CD1c-positive myeloid dendritic cell (primary cell): Measurements from ENCODE around the gene TBL2.
A peak's percentile ranks its signal among the peaks of the same experiment; 100 is the strongest.
"Not testable (repeated sequence)": the region's sequence is repeated elsewhere in the genome, so short reads cannot be mapped to it uniquely, and the experiment has no call there.

ENCODE experiments used
- DNase-seq: peaks from one replicate; pipeline ENCODE4 v3.0.0-alpha.2; 2016; ENCODE audit errors: extremely low spot score

Gene TBL2

DNA sequence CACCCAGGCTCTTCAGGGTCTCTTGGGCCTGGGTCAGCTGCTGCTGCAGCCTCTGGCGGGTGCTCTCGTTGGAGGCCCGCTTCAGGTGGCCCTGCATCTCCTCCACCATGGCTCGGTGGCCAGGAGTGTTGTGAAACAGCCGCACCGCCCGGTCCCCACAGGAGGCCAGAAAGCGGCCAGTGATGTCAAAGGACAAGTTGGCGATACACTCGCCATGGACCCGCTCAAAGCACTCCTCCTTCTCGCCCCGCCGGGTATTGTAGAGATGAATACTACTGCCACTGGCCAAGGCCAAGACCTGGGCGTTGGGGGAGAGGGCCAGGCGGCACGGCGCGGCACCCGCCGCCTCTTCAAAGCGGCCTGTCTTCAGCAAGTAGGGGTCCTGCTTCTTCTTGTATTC is 7.9 kb downstream of the TBL2 start:
- no peak for DNase-seq

DNA sequence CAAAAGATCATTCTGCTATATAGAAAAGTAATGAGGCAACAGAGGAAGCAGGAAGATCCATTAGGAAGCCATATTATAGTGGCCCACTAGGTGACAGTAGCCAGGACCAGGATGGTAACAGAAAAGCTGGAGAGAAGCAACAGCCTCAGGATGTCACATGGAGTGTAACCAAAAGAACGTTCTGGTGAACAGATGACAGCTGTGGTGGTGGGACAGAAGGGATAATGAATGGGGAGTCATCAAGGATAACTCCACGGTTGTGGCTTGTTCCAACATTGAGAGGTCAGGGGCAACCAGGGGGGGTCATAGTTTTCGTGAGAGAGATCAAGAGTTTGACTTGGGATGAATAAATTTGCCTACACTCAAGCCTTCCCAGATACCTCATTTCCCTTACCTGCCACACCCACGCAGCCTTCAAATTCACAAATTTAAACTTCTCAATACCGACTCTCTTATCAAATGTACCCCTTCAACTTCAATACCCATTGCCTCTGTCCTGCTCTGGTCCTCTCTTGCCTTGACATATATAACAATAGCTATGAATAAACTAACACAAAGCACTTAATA is 9.3 kb downstream of the TBL2 start:
- DNase-seq: no peak

DNA sequence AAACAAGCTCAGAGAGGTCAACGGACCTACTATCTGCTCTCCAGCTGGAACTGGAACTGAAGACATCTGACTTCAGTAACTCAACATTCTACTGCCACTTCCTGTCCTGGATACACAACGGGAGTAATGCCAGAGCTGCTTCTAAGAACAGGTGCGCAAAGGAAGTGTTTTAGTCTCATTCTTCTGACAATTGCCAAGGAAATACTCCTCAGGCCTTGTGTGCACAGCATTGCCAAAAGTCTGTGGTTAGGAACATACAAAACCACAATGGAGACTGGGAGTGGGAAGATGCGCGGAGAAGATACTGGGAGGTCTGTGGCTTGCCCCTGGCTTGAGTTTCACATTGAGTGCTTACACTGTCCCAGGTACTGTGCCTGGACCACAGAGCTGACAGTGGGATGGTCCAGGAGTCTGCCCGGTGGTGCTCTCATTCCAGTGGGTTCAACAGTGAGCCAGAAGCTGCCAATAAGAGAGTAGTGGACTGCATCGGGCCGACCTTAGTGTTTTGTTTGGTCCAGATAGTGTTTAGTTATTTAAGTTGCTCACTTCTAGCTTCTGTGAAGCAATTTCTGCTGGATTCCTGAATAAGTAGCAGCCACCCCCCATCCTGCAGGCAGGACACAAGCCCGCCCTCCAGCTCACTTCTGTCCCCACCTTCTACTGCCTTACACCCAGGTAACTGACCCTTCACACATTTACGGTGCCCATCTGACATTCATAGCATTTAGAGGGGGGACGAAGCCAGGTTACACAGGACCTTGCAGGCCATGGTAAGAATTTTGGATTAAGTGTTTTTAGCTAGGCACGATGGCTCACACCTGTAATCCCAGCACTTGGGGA is 10.3 kb downstream of the TBL2 start:
- DNase-seq: no peak

DNA sequence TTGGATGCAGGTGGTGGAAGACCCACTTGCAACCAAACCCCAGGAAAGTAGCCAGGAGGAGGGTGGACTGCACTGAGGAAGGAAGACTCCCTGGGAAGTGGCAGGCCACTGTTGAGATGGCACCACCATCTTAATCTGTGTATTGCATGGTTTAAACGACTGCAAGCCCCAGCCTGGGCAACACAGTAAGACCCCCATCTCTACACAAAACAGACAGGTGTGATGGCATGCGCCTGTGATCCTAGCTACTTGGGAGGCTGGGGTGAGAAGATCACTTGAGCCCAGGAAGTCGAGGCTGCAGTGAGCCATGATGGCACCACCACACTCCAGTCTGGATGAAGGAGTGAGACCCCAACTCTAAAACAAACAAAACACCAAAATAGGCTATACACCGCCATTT is 11.2 kb downstream of the TBL2 start:
- DNase-seq: no peak

DNA sequence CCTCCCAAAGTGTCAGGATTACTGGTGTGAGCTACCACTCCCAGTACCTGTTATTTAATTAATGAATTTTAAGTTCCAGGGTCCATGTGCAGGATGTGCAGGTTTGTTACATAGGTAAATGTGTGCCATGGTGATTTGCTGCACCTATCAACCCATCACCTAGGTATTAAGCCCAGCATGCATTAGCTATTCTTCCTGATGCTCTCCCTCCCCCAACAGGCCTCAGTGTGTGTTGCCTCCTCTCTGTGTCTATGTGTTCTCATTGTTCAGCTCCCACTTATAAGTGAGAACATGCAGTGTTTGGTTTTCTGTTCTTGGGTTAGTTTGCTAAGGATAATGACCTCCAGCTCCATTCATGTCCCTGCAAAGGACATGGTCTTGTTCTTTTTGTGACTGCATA is 11.9 kb downstream of the TBL2 start:
- not testable (repeated sequence) for DNase-seq

DNA sequence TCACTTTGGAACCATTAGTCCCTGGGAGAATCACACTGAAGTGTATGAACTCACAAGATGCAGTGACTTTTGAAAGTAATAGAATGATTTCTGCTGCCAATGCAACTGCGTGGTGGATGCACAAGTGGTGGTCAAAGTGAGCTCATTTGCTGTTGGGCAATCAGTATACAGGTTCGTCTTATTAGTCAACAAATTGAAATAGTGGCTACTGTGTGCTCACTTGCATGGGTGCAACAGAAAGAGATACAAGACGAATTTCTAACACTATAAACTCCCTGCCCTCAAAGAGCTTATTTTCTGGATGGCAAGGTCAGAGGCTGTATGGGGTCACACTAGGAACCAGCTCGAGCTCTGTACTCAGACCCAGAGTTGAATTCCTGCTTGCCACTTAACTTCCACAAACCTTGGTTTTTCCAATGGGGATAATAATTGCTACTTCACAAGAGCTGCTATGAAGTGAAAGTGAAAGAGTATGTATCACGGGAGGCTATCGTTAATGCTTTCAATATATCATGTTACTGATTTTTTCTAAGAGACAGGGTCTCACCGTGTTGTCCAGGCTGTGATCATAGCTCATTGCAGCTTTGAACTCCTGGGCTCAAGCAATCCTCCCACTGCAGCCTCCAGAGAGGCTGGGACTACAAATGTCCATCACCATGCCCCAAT is 12.6 kb downstream of the TBL2 start:
- no peak for DNase-seq

DNA sequence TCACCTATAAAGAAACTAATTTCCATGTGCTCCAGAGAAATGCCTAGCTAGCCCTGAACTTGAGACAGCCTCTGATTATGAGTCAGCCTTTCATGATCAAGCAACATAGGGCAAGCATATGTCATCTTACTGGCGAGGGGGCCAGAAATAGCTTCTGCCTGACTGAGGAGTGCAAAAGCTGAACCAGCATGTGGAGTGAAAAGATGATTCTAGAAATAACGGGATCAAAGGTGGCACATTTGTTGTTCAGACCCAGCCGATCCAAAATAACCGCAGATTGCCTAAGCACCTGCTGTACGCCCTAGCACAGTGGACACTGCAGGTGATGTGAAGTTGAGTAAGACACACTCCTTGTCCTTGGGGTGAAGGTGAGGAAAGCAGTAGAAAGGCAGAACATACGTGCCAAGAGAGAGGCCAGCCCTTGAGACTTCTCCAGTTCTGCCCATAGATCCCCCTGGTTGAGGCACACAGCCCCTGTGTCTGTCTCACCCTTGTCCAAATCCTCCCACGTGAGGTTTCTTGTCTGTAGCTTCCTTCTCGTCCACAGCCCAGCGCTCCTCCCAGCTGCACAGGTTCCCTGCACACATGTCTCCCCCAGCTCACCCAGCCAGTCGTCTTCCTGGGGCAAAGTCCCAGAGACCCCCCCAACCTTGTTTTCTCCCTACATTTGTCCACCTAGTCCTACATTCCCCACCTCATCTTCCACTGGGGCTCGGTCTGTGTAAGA is 18.1 kb downstream of the TBL2 start:
- DNase-seq: peak; percentile 49

DNA sequence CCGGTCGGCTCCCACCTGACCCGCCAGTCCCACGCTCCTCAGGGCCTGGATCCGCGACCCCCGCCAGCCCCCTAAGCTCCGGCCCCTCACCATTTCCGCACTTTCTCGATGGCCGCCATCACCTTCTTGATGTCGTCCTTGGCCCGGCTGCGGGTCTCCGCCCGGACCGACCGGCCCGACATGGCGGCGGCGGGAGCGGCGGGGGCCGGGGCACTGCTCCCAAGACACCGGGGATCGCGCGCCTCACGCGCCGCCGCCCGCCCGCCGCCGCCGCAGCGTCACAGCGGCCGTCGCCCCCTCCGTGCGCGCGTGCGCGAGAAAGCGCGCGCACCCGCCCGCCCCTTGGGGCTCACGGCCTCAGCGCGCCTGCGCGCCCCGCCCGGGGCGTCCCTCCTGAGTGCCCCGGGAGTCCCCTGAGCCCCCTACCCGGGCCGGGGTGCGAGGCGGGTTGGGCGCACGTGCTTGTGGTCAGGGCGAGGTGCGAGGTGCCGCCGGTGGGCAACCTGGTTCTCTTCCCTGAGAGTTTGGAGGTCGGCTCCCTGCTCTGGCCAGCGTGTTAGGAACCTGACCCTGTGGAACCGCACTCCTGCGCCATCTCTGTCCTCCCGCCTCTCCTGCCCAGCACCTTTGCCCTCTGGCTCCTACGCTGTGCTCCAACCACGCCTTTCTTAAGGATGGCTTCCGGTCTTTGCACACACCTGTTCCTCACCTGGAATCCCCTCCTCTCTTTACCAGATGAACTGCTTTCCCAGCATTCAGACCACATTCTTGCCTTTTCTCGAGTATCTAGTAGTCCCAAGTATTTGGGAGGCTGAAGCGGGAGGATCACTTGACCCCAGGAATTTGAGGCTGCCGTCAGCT is 20.8 kb downstream of the TBL2 start, which contains the start of gene BCL7B:
Gene BCL7B, minus strand, starts transcription at position 294 of the 861 bp plus-strand sequence. Its CDS starts 112 bp downstream, at position 182.
- DNase-seq: peak; percentile 93

DNA sequence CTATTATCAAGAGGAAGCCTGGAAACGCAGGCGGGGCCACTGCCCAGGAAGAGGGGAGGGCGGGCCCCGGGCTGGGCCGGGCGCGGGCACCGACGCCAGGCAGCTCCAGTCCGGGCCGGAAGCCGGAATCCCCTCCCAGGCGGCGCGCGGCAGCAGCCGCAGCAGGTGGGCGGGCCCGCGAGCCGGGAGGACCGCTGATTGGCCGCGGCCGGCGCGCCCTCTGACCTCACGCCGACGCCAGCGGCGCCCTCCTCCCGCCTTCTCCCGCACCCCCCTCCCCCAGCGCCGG is 21.3 kb downstream of the TBL2 start:
- peak; percentile 98 for DNase-seq

DNA sequence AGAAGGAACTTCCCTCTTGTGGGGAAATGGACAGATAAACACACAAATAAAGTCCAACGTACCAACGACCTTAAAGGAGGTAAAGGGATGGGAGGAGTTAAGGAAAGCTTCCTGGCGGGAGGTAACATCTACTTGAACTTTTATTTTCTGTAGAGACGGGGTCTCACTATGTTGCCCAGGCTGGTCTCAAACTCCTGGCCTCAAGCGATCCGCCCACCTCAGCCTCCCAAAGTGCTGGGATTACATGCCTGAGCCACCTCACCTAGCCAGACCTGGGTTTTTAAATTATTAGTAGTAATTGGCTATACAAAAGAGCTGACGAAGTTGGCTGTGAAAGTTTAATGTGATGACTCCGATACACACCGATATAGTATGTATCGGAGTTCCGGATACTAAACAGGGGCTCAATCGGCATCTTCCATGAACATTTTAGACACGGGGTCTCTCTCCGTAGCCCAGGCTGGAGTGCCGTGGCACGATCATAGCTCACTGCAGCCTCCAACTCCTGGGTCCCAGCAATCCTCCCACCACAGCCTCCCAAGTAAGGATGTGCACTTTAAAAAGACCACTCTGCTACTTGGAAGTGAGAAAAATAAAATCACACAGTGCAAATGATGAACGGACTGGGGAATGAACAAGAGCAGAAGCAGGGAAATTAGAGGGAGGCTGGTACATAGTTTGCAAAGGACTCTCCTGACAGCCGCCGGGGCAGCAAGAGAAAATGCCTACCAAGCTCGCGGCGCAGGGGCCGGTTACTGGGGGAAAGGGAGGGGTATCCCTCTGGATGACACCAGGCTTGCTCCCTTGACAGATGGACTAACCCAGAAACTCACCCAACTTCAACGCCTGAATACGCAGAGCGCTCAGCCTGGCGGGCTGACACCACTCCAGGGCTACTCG is 21.9 kb downstream of the TBL2 start:
- no peak for DNase-seq

DNA sequence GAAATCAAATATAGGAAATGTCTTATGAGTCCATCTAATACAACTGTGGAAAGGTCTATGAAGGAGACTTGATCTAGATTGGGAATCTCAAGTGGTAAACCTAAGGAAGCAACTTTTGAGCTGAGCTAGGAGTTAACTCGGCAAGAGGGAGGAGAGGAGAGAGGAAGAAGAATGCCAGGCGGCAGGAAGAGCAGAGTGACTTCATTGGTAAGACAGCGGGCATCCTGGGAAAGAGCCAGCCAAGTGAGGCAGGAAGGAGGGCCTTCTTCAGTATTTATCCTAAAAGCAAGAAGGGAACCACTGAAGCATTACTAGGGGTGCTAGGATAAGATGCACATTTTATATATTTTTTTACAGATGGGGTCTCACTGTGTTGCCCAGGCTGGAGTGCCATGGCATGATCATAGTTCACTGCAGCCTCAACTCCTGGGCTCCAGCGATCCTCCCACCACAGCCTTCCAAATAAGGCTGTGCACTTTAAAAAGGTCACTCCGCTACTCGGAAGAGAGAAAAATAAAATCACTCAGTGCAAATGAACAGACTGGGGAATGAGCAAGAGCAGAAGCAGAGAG is 22.9 kb downstream of the TBL2 start:
- DNase-seq: no peak

DNA sequence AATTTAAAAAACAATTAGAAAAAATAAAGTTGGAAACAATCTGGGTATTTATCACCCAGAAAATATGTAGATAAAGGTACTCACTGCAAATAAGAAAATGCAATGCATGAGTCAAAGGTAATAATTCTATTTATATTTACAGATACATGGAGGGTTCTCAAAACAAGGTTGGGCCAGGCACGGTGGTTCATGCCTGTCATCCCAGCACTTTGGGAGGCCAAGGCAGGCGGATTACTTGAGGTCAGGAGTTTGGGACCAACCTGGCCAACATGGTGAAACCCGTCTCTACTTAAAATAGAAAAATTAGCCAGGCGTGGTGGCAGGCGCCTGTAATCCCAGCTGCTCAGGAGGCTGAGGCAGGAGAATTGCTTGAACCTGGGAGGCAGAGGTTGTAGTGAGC is 28.3 kb downstream of the TBL2 start:
- not testable (repeated sequence) for DNase-seq

DNA sequence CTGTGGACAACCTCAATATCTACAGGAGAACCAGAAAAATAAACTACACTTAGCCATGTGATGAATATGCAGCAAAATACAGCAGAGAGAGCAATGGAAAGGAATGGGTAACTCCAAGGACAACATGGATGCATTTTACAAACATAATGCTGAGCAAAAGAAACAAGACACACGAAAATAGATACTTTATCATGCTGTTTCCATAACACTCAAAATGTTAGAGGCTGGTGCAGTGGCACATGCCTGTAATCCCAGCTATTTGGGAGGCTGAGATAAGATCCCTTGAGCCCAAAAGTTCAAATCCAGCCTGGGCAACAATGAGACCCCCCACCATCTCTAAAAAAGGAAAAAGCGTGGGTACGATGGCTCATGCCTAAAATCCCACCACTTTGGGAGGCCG is 29.2 kb downstream of the TBL2 start:
- no peak for DNase-seq

DNA sequence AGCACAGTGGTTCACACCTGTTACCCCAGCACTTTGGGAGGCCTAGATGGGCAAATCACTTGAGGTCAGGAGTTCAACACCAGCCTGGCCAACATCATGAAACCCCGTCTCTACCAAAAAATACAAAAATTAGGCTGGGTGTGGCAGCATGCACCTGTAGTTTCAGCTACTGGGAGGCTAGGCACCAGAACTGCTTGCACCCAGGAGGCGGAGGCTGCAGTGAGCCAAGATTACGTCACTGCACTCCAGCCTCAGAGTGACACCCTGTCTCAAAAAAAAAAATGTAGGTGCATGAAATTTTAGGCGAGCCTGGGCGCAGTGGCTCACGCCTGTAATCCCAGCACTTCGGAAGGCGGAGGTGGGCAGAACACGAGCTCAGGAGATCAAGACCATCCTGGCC is 30.5 kb downstream of the TBL2 start:
- DNase-seq: no peak

DNA sequence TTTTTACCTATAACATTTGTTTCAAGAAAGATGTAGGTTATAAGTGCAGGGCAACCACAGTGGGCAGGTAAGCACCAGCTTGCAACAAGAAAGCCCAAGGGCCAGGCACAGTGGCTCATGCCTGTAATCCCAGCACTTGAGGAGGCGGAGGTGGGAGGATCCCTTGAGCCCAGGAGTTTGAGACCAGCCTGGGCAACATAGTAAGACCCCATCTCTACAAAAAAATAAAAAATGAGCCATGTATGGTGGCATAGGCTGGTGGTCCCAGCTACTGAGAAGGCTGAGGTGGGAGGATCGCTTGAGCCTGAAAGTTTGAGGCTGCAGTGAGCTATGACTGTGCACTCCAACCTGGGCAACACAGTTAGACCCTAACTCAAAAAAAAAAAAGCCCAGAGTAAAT is 33.7 kb downstream of the TBL2 start:
- no peak for DNase-seq

DNA sequence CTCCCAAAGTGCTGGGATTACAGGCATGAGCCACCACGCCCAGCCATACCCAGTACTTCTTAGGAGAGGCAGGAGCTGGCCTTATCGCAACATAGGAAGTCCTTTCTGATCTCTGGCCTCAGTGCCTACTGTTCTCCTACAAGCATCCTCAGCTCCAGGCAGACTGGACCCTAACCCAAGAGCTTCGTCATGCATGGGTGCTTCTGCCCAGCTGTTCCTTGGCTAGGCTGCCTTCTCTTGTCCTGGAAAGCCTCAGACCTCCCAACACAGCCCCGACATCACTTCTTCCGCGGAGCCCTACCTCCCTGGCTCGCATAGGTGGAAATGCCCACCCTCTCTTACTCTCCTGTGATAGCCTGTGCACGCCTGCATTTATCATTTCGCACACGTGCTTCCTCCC is 36.7 kb downstream of the TBL2 start:
- DNase-seq: no peak

DNA sequence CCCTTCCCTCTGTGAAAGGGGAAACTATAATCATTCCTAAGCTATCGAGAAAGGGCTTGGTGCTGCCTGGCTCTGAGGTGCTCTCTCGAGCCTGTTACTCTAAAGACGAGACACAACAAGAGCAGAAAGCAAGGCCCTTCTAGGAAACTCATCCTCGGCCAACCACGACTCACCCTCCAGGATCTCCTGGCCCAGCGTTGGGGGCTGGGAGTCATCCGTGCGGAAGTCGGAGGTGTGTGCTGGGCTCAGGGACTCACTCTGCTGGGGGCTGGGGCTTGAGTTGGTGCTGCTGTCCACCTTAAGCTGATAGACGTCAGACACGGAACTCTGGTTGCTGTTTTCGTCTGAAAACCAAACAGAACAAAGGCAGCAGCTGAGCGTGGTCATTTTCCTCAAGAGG is 38.7 kb downstream of the TBL2 start:
- no peak for DNase-seq

DNA sequence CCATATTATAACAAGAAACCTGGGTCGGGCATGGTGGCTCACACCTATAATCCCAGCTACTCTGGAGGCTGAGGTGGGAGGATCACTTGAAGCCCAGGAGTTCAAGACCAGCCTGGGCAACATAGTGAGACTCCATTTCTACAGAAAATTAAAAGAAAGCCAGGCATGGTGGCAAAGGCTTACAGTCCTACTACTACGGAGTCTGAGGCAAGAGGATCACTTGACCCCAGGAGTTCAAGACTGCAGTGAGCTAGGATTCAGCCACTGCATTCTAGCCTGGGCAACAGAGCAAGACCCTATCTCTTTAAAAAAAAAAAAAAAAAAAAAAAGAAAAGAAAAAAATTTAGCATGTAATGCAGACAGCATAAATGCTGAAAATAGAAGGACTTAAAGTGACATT is 39.9 kb downstream of the TBL2 start:
- DNase-seq: not testable (repeated sequence)

DNA sequence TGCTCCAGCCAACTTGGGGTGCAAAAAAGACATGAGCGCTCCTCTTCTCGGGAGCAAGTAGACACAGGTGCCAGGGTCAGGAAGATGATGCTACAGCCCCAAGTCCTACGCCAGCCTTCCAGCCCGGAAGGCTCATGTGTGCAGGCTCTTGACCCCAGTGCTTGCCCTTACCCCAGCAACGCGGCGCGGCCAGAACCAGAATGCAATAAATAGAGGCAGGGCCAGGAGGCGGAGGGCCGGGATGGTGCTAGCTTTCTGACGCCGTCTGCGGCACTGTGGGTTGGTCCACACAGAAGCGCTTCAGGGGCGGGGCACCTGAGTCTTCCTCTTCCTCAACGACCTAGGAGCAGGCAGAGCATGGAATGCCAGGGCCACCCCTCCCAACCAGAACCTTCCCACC is 41.3 kb downstream of the TBL2 start:
- no peak for DNase-seq

DNA sequence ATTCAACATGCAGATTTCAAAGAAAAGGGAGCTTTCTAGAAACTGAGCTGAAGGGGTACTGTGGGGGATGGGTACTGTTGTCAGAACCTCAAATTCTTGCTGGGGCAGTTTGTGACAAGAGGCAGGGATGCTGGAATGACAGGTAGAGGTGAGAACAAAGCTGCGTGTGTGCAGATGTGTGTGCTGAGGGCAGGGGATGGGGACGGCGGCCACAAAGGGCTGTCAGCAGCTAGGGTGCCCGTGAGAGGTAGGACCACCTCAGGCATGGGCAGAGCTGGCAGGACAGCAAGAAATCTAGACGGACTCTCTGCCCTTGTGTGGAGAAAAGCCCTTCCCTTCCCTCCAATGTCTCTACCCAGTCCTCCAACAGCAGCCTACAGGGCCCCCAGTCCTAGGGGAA is 41.9 kb downstream of the TBL2 start:
- no peak for DNase-seq
